ENCODE data around the gene ST8SIA5. TPM values are rescaled to one million over a fixed set of nuclear protein-coding genes. Genes with fewer than 3 reads are reported as not detected.

Gene ST8SIA5
- total RNA-seq, 1 experiment from 2014 or later = 0.54 TPM

DNA sequence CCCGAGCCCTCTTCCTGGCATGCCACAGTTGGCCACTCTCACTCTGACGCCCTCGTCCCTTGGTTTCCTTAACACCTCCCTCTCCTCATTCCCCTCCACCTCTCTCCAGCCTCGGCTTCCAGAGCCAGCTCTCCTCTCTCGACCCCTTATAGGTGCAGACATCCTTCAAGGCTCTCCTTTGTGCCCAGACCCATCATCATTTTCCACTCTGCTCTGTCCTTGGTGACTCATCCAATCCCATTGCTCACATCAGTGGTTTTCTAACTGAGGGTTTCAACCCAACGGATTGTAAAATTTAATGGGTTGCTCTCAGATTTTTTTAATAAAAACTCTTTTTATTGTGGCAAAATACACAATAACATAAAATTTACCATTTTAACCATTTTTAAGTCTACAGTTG, 6.2 kb downstream of the ST8SIA5 start:
- ATAC-seq (no peak), DNase-seq (ENCODE audit: low read depth, low spot score) (no peak)
- BruUV-seq (replicated peaks) = no TSS peak
- POLR2A ChIA-PET = no interaction called here
- no peaks in the 10 kb centered on the region for H4K20me1 ChIP-seq (ENCODE audit: insufficient read depth)
- H3K9ac ChIP-seq (ENCODE audit: low read length) = no peak overlapping the region
- no peaks in the 10 kb centered on the region for H3K36me3 ChIP-seq (ENCODE audit: control insufficient read depth in 1 of 2, insufficient read depth in 2 of 2, low read length in 2 of 2)
- RAD21 ChIA-PET (ENCODE audit: low non-redundant PET in 1 of 2, low total read pairs in 2 of 2, uncharacterized antibody in 2 of 2, unreplicated experiment in 2 of 2) = no interaction called here
- no peaks in the 10 kb centered on the region for H3K9me3 ChIP-seq (ENCODE audit: control insufficient read depth in 1 of 2, insufficient read depth in 1 of 2, low read depth in 1 of 2, low read length in 2 of 2)
- H3K4me2 ChIP-seq (ENCODE audit: low read length) = no peak overlapping the region
- CTCF ChIA-PET = no interaction called here
- H3K4me1 ChIP-seq (ENCODE audit: control insufficient read depth in 1 of 2, insufficient read depth in 2 of 2, low read length in 2 of 2) = no peaks in the 10 kb centered on the region
- H3K27ac ChIP-seq (ENCODE audit: low read depth, low read length) = no peak overlapping the region
- intact Hi-C loops (cut with micrococcal nuclease) = no loop called here
- no peaks in the 10 kb centered on the region for H3K9me2 ChIP-seq (ENCODE audit: insufficient read depth)
- no peak overlapping the region for H3K4me3 ChIP-seq (replicated peaks in 1 of 2; ENCODE audit: low read depth in 1 of 2, low read length in 2 of 2)
- H2AFZ ChIP-seq (ENCODE audit: low read depth, low read length, poor library complexity, severe bottlenecking) = no peak overlapping the region
- TF ChIP-seq SP1 (IDR thresholded peaks at IDR 0.05; ENCODE audit: low read depth) (no peak), ZFX (IDR thresholded peaks at IDR 0.05) (no peak), EGR1 (IDR thresholded peaks at IDR 0.05; ENCODE audit: low read depth) (no peak), ZNF274 (IDR thresholded peaks at IDR 0.05; ENCODE audit: low read depth, low read length) (no peak), ELF1 (IDR thresholded peaks at IDR 0.05; ENCODE audit: borderline replicate concordance, low read depth) (no peak), RAD21 (IDR thresholded peaks at IDR 0.05; ENCODE audit: low read depth) (no peak), EZH2phosphoT487 (IDR thresholded peaks at IDR 0.05; ENCODE audit: borderline replicate concordance) (no peak), SIN3A (IDR thresholded peaks at IDR 0.05; ENCODE audit: low read depth) (no peak), POLR2A (IDR thresholded peaks at IDR 0.05; ENCODE audit: borderline replicate concordance, extremely low read depth, insufficient read depth, insufficient read length) (no peak), JUND (IDR thresholded peaks at IDR 0.05) (no peak), EZH2 (IDR thresholded peaks at IDR 0.05) (no peak), SRF (IDR thresholded peaks at IDR 0.05; ENCODE audit: low read depth) (no peak), CBX3 (IDR thresholded peaks at IDR 0.05; ENCODE audit: low read depth) (no peak), POLR2AphosphoS5 (IDR thresholded peaks at IDR 0.05; ENCODE audit: low read depth, low read length) (no peak)
- TF ChIP-seq, protein P1, sequence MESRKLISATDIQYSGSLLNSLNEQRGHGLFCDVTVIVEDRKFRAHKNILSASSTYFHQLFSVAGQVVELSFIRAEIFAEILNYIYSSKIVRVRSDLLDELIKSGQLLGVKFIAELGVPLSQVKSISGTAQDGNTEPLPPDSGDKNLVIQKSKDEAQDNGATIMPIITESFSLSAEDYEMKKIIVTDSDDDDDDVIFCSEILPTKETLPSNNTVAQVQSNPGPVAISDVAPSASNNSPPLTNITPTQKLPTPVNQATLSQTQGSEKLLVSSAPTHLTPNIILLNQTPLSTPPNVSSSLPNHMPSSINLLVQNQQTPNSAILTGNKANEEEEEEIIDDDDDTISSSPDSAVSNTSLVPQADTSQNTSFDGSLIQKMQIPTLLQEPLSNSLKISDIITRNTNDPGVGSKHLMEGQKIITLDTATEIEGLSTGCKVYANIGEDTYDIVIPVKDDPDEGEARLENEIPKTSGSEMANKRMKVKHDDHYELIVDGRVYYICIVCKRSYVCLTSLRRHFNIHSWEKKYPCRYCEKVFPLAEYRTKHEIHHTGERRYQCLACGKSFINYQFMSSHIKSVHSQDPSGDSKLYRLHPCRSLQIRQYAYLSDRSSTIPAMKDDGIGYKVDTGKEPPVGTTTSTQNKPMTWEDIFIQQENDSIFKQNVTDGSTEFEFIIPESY (IDR thresholded peaks at IDR 0.05; ENCODE audit: extremely low read depth, insufficient replicate concordance, low read length) = no peak
- TF ChIP-seq, protein P2, sequence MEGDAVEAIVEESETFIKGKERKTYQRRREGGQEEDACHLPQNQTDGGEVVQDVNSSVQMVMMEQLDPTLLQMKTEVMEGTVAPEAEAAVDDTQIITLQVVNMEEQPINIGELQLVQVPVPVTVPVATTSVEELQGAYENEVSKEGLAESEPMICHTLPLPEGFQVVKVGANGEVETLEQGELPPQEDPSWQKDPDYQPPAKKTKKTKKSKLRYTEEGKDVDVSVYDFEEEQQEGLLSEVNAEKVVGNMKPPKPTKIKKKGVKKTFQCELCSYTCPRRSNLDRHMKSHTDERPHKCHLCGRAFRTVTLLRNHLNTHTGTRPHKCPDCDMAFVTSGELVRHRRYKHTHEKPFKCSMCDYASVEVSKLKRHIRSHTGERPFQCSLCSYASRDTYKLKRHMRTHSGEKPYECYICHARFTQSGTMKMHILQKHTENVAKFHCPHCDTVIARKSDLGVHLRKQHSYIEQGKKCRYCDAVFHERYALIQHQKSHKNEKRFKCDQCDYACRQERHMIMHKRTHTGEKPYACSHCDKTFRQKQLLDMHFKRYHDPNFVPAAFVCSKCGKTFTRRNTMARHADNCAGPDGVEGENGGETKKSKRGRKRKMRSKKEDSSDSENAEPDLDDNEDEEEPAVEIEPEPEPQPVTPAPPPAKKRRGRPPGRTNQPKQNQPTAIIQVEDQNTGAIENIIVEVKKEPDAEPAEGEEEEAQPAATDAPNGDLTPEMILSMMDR (IDR thresholded peaks at IDR 0.05 in 2 of 3, conservative IDR thresholded peaks at IDR 0.05 in 1 of 3; ENCODE audit: borderline replicate concordance in 1 of 3, insufficient read depth in 1 of 3, low read depth in 2 of 3, low read length in 2 of 3) = no peak
- TF ChIP-seq, protein P3, sequence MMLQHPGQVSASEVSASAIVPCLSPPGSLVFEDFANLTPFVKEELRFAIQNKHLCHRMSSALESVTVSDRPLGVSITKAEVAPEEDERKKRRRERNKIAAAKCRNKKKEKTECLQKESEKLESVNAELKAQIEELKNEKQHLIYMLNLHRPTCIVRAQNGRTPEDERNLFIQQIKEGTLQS (IDR thresholded peaks at IDR 0.05) = no peak
- no peaks in the 10 kb centered on the region for H3K79me2 ChIP-seq (ENCODE audit: insufficient read depth, low read length)
- H3K27me3 ChIP-seq (ENCODE audit: insufficient read depth, low read length) = no peaks in the 10 kb centered on the region

All from HCT116 (cell line).